NCI-H524 treated with DMSO at 0.1 percent for 48 hours (cell line): ENCODE data around the gene LDLR.
A peak's percentile ranks its signal among the peaks of the same experiment; 100 is the strongest.
"Not testable (repeated sequence)": the region's sequence is repeated elsewhere in the genome, so short reads cannot be mapped to it uniquely, and the experiment has no call there.

ENCODE experiments used
- DNase-seq: peaks from one replicate; lab custom pipeline; 2025; lab: John Stamatoyannopoulos, UW

The LDLR gene

DNA sequence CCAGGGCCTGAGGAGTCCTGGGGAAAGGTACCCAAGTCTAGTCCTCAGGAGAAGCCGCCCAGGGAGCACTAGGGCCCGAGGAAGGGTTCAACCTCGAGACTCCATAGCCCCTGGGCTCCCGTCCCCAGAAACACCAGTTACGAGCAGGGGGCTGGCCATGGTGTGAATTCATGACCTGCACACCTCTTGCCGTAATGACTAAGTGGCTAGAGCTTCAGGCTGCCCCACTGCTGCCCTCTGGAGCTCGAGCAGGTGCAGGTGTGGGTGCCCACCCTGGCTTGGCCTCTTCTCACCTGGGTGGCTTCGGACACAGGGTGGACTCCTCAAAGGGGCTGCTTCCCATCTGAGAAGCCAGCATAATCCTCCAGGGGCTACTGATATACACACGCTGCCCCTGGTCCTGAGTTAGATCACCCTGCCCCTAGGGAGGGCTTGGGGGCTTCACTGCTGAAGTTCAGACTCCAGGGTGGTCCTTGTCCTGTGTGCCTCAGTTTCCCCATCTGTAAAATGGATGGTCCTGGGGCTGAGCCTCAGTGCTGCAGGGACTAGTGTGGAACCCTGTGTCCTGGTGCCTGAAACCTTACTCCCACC is 52.8 kb downstream of the LDLR start:
- no peak for DNase-seq

DNA sequence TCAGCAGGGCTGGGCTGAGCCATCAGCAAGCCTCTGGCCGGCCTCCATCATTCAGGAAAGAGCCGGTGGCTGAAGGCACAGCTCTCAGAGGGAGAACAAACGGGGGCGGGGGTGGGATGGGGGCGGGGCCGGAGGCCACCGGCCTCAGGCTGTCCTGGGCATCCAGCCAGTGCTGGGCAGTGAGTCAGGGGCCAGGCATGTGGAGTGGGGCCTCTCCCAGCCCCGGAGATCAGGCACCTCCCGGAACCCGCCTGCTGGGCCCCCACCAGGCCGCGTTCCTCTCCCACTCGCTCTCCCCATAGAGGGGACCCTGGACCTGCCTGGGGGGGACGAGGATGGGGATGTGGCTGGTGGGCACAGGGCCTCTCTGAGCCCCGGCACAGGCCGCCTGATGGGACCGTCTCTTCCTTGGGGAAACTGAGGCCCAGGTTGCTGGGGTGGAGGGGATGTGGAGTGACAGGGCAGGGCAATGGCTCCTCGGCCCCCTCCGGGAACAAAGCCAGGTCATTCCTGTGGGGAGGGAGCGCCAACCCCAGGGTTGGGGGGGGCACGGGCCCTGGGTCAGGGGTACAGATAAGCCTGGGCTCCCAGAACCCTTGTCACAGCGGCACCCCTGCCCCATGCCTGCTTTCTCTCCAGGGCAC is 53.4 kb downstream of the LDLR start:
- DNase-seq: no peak

DNA sequence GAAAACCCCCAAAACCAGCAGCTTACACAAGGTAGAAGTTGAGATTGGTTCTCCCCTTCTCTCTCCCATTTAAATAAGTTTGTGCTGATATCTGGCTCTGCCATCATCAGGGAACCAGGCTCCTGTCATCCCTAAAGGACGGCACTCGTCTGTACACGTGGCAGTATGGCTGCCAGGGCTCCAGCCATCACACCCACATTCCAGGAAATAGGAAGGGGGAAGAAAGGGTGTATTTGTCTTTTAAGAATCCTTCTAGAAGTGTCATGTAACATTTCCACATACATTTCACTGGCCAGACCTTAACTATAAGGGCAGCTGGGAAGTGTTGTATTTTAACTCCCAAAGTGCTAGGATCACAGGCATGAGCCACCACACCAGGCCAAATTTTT is 56.3 kb downstream of the LDLR start:
- DNase-seq: no peak

DNA sequence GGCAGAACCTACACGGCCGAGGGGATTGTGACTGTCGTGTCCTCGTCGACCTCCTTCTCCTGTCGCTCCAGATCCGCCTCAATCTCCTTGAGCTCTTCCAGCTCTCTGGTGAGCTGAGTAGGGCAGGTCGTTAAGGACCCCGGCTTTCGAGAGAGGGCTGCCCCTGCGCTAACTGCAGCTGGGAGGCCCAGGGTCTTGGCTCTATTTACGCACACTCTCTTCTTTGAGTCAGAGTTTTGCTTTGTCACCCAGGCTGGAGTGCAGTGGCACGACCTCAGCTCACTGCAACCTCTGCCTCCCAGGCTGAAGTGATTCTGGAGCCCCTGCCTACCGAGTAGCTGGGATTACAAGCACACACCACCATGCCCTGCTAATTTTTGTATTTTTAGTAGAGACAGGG is 58.7 kb downstream of the LDLR start:
- DNase-seq: no peak

DNA sequence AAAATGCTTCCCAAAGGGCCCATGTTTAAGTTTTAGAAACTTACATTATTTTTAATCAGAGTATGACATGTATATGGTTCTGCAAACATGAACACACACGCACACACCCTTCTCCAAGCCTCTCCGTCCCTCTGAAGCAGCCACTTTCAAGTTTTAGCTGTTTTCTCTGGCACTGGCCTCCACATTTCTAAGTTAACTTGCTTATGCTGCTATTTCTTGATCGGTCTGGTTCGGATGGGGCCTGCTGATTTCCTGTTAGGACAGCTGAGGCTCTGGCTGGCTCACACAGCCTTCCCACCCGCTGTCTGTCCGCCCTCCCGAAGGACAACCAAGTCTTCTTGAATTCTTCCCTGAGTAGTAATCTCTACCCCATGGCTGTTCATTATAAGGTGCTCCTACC is 61.9 kb downstream of the LDLR start:
- no peak for DNase-seq

DNA sequence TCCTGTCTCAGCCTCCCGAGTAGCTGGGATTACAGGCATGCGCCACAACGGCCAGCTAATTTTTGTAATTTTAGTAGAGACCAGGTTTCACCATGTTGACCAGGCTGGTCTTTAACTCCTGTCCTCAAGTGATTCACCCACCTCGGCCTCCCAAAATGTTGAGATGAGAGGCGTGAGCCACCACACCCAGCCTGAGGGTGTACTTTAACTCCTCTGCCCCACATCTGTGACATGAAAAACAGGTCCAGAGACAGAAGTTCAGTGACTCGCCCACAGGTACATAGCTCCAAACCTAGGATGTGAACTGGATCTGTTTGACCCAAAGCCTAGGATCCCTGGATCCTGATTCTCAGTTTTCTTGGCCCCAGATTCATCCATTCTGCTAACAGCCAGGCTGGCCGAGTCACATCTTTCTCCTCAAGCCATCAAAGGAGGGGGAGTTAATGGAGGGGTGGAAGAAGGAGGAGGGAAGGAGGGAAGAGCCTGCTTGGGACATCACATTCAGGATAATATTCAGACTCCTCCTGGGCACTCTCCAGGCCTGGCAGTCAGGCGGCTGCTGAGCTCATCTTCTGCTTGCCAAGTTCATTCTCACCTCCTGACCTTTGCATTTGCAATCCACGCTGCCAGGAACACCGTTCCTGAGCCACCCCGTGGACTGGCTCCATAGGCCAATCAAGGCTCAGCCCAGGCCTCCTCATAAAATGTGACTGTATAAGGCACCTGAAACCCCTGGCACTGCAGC is 63.2 kb downstream of the LDLR start:
- no peak for DNase-seq

DNA sequence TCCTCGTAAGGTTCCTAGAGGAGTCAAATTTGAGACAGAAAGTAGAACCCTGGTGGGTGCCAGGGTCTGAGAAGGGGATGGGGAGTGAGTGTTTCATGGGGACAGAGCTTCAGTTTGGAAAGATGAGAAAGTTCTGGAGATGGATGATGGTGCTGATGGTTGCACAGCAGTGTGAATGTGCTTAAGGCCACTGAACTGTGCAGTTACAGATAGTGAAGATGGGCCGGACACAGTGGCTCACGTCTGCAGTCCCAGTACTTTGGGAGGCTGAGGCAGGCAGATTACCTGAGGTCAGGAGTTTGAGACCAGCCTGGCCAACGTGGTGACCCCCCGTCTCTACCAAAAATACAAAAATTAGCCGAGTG is 65.4 kb downstream of the LDLR start:
- no peak for DNase-seq

DNA sequence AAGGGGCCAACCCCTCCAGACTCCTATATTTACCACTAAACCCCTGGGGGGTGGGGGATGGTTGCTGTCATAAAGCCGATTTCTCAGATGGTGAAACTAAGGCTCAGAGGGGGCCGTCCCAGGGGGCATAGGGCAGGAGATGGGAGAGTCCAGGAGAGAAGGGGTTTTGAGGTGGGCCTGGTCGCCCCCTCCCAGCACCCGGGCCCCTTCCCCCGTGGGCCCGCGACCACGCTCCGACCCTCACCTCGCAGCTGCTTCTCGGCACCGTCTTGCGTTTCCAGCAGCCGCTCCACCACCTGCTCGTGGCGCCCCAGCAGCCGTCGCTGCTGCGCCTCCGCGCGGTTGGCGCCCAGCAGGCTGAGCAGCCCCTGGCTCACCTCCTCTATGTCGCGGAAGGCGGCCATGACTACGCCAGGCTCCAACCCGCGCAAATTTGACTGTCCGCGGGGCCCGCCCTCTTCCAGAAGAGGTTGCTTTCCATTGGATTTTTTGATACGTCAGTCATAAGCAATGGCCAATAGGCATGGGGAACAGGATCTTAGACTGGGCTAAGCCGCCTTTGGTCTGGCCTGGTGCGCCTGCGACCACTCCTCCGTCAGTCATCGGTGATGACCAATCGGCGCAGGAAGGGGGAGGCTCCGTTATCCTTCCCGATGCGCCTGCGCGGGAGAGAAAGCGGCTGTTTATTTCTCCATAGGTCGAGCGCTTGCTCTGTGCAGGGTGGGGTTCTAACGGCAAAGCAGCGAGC is 66.3 kb downstream of the LDLR start, which contains the start of gene SPC24:
Gene SPC24 (minus strand): TSS at position 410 of the 748 bp plus-strand sequence. CDS start 6 bp downstream, at position 404.
- DNase-seq: peak; percentile 96

DNA sequence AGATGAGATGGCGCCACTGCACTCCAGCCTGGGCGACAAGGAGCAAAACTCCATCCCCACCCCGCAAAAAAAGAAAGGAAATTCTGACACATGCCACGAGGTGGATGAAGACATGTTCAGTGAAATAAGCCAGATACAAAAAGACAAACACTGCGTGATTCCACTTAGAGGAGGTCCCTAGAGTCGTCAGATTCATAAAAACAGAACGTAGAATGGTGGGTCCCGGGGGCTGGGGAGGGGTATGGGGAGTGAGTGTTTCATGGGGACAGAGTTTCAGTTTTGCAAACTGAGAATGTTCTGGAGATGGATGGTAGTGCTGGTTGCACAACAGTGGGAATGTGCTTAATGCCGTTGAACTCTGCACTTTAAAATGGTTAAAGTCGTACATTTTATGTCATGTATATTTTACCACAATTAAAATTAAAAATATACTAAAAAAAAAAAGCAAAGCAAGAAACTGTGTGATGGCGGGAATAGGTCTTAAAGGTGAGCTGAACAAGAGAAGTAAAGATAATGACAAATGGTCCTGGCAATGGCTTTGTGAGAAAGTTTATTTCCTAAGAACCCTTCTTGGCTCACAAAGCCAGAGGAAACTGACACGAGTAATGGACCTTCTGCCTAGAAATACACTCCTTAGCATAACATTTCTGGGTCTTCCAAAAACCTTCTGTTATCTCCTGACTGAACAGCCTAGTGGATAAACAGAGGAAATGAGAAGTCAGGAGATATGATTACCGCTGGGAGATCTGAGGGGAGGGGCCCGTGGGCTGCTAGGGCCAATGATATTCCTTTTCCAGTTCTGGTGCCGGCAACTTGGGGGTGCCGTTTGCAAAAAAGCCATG is 70.6 kb downstream of the LDLR start:
- DNase-seq: no peak

DNA sequence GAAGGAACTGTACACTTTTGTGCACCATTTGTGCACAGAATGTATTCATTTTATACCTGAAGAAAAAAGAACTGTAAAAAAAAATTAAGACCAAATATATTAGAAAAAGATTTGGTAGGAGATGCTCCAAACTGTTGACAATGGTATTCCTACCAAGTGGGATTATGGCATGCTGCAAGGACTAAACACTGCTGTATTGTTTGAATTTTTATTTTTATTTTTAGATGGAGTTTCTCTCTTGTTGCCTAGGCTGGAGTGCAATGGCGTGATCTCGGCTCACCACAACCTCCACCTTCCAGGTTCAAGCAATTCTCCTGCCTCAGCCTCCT is 71.1 kb downstream of the LDLR start:
- not testable (repeated sequence) for DNase-seq

DNA sequence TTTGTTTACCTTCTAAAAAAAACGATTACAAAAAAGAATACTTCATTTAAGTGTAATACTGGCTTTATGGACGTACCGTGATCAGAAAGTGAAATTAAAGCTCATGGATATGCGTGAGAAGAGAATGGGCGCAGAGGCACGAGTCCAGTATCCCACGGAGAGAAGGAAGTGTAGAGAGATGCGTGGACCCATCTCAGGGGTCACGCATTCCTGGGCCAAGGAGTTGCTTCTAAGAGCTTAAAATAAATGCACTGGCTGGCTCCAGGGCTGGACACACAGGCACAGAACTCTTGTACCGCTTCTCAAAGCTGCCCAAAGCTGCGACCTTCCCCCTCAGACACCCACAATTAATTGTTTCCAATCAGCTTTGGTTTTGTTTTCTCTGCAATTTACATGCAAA is 75.0 kb downstream of the LDLR start:
- DNase-seq: no peak

DNA sequence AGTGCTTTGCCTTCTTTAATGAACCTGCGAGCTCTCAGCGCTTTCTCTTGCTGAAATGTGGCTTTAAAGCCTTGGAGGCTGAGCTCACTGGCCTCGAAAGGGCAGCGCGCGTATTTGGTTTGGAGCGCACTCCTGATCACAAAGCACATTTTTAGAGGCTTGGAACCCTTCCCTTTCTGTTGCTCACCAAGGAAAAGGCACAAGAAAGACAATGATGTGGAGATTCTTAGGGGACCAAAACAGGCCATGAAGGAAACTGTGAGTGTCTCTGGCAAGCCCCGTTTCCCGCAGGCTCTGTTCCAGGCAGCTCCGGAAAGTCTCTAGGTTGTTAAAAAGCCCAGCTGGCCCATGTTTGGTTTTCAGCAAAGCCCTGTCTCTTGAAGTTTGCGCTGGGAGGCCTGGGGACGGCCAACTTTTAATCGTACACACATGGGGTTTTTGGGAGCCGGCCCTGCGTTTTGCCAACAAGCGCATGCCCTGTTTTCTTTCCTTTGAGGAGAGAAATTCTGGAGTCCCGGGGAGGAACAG is 75.7 kb downstream of the LDLR start:
- no peak for DNase-seq

DNA sequence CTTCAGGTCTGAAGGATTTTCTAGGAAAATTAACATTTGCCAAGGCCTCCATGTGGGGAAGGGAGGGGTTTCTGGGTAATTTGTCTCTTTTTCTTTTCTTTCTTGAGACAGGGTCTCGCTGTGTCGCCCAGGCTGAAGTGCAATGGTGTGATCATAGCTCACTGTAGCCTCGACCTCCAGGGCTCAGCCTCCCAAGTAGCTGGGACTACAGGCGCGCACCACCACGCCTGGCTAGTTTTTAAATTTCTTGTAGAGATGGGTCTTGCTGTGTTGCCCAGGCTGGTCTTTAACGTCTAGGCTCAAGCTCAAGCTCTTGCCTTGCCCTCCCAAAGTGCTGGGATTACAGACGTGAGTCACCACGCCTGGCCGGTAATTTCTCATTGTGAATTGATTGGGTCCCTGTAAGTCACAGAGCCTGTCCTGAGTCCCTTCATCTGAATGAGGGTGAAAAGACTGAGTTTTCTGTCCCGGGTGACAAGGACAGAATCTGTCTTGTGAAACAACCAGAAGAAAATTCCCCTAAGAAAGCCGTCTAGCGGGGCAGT is 76.3 kb downstream of the LDLR start:
- no peak for DNase-seq

DNA sequence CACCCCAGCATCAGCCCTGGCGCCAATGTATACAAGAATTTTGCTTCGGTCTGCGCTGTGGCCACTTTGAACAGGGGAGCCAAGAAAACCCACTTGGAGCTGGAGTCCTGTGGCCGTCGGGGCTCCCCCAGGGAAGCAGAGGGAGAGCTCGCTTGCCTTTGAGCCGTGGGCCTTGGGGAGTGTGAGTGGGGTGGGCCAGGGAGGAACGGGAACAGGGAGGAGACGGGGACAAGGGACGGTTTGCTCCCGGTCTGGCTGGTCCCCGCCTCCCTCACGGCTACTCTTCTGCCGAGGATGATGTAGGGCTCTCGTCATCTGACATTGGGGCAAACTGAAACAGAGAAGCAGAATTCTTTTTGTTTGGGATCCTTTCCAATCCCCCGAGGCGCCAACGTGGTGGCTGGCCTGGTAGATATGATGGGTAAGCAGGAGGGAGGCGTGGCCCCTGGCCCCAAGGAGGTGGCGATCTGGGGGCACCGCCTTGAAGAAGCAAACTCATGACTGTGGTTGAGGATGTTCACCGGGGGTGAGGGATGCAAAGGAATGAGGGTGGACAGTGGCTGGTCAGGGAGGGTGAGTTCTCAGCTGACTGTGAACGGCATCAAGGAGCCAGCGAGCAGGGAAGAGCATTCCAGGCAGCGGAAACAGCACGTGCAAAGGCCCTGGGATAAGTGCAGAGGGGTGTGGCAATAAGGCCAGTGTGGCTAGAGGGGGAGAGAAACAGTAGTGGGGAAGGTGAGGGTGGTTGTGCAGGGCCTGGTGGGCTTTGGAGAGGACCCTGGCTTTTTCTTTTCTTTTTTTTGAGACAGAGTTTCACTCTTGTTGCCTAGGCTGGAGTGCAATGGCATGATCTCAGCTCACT is 77.2 kb downstream of the LDLR start:
- DNase-seq: no peak

DNA sequence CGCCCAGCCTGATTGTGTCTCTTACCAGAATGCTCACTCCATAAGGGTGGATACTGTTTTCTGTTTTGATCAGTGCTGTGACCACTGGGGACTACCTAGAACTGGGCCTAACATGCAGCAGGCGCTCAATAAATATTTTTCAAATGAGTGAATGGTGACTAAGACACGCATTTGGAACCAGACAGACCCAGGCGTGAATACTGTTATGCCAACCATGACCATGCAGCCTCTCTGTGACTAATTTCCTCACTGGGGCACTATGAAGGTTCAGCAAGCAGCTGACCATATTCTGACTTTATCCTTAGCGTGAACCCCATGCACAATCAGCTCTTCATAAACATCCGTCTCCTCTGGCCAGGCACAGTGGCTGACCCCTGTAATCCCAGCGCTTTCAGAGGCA is 79.3 kb downstream of the LDLR start:
- DNase-seq: no peak

DNA sequence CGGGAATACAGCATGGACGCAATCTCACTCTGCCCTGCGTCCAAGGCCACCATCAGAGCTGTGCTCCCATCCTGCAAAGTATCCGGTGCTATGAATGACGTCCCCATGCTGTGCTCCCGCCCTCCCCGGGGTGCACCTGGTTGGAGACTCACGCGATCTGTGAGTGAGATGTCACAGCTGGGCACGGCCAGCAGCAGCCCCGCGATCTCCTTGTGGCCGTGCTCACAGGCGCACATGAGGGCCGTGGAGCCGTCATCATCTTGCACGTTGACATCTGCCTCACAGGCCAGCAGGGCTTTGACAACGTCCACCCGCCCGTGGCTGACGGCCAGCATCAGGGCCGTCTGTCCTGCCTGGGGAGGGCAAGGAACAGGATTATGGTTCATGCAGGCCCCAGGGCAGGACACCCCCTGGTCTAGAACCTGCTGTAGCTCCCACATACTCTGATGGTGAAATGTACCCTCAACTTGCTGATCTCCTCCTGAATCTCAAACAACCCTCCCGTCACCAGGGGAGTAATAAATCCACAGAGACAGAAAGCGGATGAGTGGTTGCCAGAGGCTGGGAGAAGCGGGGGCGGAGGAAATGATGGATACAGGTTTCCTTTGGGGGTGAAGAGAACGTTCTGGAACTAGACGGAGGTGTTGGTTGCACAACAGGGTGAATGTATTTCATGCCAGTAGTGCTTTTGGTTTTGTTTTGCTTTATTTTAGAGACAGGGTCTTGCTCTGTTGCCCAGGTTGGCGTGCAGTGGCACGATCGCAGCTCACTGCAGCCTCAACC is 80.8 kb downstream of the LDLR start:
- no peak for DNase-seq

DNA sequence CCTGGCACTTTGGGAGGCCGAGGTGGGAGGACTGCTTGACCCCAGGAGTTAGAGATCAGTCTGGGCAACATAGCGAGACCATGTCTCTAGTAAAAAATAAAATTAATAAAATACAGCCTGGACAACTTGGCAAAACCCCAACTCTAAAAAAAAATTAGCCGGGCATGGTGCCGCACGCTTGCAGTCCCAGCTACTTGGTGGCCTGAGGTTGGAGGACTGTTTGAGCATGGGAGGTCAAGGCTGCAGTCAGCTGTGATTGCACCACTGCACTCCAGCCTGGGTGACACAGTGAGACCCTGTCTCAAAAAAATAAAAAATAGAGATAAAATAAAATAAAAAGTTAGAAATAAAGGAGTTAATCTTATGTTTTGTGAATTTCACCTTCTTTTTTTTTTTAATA is 81.9 kb downstream of the LDLR start:
- no peak for DNase-seq

DNA sequence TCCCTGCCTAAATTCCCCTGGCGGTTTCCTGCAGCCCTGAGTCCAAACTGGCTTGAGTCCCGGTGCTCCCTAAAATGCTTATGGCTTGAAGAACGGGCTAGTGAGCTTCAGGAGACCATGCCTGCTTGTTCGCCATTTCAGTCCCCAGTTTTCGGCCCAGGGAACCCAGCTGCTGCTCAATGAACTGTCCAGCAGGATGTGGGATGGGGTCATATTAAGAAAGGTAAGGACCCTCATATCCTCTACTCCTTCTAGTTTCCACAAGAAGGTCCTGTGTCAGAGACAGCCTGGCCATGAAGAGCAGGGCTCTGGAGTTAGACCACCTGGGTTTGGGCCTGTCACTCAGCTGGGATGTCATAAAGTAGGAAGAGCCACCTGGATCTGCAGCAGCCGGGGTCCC is 83.3 kb downstream of the LDLR start:
- no peak for DNase-seq

DNA sequence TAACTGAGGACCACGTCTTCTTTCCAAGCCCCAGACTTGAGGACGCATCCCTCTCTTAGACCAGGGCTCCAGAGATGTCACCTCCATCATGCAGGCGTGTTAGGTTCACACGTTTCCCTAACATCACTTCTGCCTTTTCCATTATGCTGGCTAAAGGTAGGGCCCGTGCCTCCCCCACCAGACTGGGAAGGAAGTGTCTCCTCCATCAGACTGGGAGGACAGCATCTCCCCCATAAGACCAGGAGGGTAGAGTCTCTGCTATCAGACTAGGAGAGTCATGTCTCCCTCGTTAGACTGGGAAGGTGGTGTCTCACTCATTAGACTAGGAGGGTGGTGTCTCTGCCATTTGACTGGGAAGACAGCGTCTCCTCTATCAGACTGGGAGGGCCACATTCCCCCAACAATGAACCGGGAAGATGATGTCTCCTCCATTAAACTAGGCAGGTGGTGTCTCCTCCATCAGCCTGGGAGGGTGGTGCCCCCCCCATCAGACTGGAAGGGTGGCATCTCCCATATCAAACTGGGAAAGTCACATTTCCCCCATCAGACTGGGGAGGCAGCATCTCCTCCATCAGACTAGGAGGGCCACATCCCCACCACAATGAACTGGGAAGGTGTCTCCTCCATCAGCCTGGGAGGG is 84.4 kb downstream of the LDLR start:
- DNase-seq: no peak
